Suprapubic skin (tissue), 4 donors: ENCODE measurements around the gene TUT1.

Experiments
- CTCF ChIP-seq, 2 donors: fragments of 200-600 bp in 1 of 2; fragments of 450-650 bp in 1 of 2; sonication (generic) in 1 of 2; IDR thresholded peaks; one replicate each; pipeline ENCODE4 v1.5.1; 2016 to 2019; ENCODE audit warnings: antibody characterized with exemption in 2 of 2, mild to moderate bottlenecking in 1 of 2, moderate library complexity in 1 of 2
- EP300 ChIP-seq: sonication (generic); formaldehyde crosslinking; IDR thresholded peaks from one replicate; pipeline ENCODE4 v1.6.1; 2017; ENCODE audit warnings: antibody characterized with exemption
- POLR2A ChIP-seq, 2 donors: fragments of 450-650 bp; IDR thresholded peaks; one replicate each; pipeline ENCODE4 v1.6.1; 2017; ENCODE audit warnings: antibody characterized with exemption in 2 of 2, mild to moderate bottlenecking in 2 of 2, moderate library complexity in 2 of 2
- POLR2AphosphoS5 ChIP-seq, 3 donors: sonication (generic); formaldehyde crosslinking; IDR thresholded peaks; one replicate each; pipeline ENCODE4 v1.6.1; 2017; ENCODE audit warnings: antibody characterized with exemption in 3 of 3

- TF ChIP-seq POLR2A (IDR thresholded peaks at IDR 0.05): no peak
- TF ChIP-seq EP300: no peak
- no peak for TF ChIP-seq CTCF (IDR thresholded peaks at IDR 0.05)
- peak in 2 of 3 donors; percentile 71 to 86 for TF ChIP-seq POLR2AphosphoS5 (IDR thresholded peaks at IDR 0.05)
These were observed 7.9 kb upstream of the TUT1 start for GRCh38 chr11:62599069-62599696.
